AG04450 (cell line): Measurements from ENCODE around the gene UBE2J1. TPM values are rescaled to one million over a fixed set of nuclear protein-coding genes. Genes with fewer than 3 reads are reported as not detected.
A peak's percentile ranks its signal among the peaks of the same experiment; 100 is the strongest.

ENCODE experiments used
- CTCF ChIA-PET: fragments of 300-600, 350-600 bp; formaldehyde crosslinking; extraction: SDS; loops from one replicate; lab custom pipeline; 2022; ENCODE audit warnings: antibody characterized with exemption, inconsistent platforms; lab: Charles Lee
- POLR2A ChIA-PET: fragments of 350-600 bp; formaldehyde crosslinking; extraction: SDS; loops from one replicate; lab custom pipeline; 2021; ENCODE audit warnings: antibody characterized with exemption, inconsistent platforms; lab: Yijun Ruan, JAX
- DNase-seq: peaks from one replicate; pipeline ENCODE4 v3.0.0-alpha.2; 2011; ENCODE audit warnings: low read depth, low spot score
- H3K27ac ChIP-seq: one replicate; pipeline ENCODE4 v1.5.1; 2012; ENCODE audit warnings: low read depth, low read length, control low read depth
- H3K27me3 ChIP-seq: one replicate; pipeline ENCODE4 v1.6.0; 2012; ENCODE audit warnings: low read length; ENCODE audit not compliant: control insufficient read depth, insufficient read depth
- H3K4me3 ChIP-seq: 2 replicates; pipeline ENCODE4 v1.5.1; 2011; ENCODE audit warnings: mild to moderate bottlenecking, low read depth, low read length, control low read depth
- H3K9me3 ChIP-seq: 2 replicates; pipeline ENCODE4 v1.5.1; 2012; ENCODE audit warnings: low read length; ENCODE audit not compliant: control insufficient read depth, insufficient read depth
- polyA plus RNA-seq: library from polyadenylated mRNA; depleted of rRNA; stranded (reverse); fragments of >200 nt; gene quantifications from 2 replicates; pipeline ENCODE4 v1.2.3, GENCODE V29; 2011
- TF ChIP-seq, protein P1 (sequence below): IDR thresholded peaks from 2 replicates; pipeline ENCODE4 v1.5.1; 2011; ENCODE audit warnings: low read depth, low read length, control low read depth, inconsistent platforms

UBE2J1 gene
- polyA plus RNA-seq, 1 experiment, result 49.4 TPM

DNA sequence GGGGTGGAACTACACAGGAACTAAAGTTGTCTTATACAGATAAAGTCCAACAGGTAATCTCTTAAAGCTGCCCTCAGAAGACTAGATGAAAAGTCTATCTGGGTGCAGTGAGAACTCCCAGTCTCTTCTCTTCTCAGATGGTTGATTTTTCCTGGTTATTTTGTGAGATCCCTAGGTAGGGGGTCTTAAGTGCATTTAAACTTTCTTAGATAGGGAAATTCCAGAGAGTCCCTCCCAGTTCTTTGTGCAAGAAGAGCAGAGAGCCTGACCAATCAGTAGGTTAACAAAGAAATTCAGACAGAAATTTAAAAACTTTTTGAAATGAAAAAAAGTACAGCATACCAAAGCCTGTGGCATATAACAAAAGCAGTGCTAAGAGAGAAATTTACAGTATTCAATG is 35.5 kb downstream of the UBE2J1 start:
- Histone ChIP-seq H3K9me3 (no peaks in the 10 kb centered on the region), H3K4me3 (no peak overlapping the region), H3K27me3 (no peaks in the 10 kb centered on the region), H3K27ac (no peak overlapping the region)
- POLR2A ChIA-PET, result interaction anchor here (0.6 kb wide), 1 partner anchor 35 kb away, joined by 6 read pairs; the partner anchor contains the start of gene UBE2J1
- CTCF ChIA-PET, result no interaction called here
- TF ChIP-seq, protein P1, sequence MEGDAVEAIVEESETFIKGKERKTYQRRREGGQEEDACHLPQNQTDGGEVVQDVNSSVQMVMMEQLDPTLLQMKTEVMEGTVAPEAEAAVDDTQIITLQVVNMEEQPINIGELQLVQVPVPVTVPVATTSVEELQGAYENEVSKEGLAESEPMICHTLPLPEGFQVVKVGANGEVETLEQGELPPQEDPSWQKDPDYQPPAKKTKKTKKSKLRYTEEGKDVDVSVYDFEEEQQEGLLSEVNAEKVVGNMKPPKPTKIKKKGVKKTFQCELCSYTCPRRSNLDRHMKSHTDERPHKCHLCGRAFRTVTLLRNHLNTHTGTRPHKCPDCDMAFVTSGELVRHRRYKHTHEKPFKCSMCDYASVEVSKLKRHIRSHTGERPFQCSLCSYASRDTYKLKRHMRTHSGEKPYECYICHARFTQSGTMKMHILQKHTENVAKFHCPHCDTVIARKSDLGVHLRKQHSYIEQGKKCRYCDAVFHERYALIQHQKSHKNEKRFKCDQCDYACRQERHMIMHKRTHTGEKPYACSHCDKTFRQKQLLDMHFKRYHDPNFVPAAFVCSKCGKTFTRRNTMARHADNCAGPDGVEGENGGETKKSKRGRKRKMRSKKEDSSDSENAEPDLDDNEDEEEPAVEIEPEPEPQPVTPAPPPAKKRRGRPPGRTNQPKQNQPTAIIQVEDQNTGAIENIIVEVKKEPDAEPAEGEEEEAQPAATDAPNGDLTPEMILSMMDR, result no peak
- DNase-seq, result no peak

DNA sequence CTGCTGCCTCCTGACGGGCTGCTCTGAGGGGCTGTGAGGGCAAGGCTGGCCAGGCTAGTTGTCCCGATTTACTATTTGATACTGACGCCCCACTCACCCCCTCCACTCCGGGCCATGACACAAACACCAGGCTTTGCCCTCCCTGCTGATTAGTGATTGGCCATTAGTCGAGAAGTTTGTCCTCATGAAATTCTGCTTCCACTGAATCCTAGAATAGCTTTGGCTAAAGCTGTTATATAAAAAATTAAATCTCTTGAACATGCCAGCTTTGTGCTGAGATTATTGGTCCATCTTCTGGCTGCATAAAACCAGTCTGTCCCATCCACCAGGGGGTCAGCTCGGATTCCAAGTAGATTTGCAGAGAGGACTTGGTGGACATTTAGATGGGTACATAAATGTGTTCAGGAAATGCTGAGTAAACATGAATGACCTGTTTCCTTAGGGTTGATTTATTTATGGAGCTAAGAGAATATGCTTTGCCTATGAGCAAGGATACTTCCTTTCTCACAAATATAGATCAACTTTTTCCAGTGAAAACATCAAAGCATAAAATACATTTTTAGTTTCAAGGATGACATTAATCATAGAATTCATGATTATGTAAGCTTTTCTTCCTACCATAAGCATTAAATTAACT is 37.2 kb downstream of the UBE2J1 start, which contains the start of gene GABRR2:
Gene GABRR2, minus strand, starts transcription at position 51 of the 637 bp plus-strand sequence. CDS start 134 bp downstream, outside the sequence.
- Histone ChIP-seq H3K27ac (no peak within 1 kb of the TSS), H3K9me3 (no peaks in the 10 kb centered on the region), H3K4me3 (no peak within 1 kb of the TSS), H3K27me3 (no peaks in the 10 kb centered on the region)
- ChIA-PET POLR2A (no interaction called here), CTCF (interaction anchor here (1.1 kb wide), 2 partner anchors 57 to 298 kb away, joined by 3 to 4 read pairs; no protein-coding TSS in a partner anchor)
- no peak for DNase-seq
- TF ChIP-seq, protein P1, result no peak

DNA sequence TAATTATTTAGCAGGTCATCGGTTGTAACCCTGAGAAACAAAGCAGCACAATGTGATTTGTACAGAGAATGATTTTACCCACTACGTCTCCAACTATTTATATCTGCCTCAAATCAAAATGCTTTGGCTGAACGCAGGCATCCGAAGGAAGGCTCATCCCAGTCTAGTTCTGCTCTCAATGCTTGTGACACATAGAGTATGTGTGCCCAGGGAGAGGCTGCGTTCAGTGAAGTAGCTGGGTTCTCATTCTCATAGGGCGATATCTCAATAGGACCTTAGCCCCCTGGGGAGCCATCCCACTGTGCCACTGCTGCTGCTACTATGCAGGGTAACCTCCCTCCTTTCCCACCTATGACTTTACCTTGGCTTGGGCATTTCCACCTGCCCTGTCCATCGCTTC is 37.8 kb downstream of the UBE2J1 start:
- Histone ChIP-seq H3K9me3 (no peaks in the 10 kb centered on the region), H3K27ac (no peak overlapping the region), H3K27me3 (peaks cover 3% of the 10 kb centered on the region), H3K4me3 (no peak overlapping the region)
- TF ChIP-seq, protein P1, result no peak
- POLR2A ChIA-PET, result no interaction called here
- CTCF ChIA-PET, result interaction anchor here (1.1 to 1.2 kb wide), 2 partner anchors 58 to 62 kb away, joined by 3 read pairs; no protein-coding TSS in a partner anchor
- DNase-seq, result no peak

DNA sequence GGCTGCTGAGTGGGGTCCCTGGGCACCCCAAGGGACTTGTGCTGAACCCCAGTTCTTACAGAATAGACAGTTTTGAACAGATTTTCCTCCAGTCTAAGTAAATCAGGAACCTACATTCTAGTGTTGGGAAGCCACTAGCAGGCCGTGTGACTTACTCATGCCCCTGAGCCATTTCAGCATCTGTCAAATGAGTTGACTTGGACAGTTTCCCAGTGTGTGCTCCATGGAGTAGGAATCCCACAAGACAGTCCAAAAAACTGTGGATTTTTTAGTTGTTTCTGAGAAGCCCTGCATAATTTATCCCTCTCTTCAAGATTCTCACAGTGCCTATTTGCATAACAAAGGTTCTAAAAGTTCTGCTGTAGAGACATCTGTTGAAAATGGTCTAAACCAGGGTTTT is 39.5 kb downstream of the UBE2J1 start:
- TF ChIP-seq, protein P1, result no peak
- ChIA-PET CTCF (interaction anchor here (1.2 to 2.3 kb wide), 3 partner anchors 13 to 119 kb away, joined by 5 to 22 read pairs (median 6); no protein-coding TSS in a partner anchor), POLR2A (no interaction called here)
- peak; percentile 59 for DNase-seq
- no peaks in the 10 kb centered on the region for H3K9me3 ChIP-seq
- peak overlapping the region; percentile 39 for H3K27ac ChIP-seq
- H3K27me3 ChIP-seq, result peaks cover 13% of the 10 kb centered on the region
- H3K4me3 ChIP-seq, result no peak overlapping the region
